ENCODE measurements around the gene FRRS1.

GRCh38 chr1:99758073-99758511, 8.3 kb downstream of the FRRS1 start:
- no peak for TF ChIP-seq POLR2A (IDR thresholded peaks at IDR 0.05)
- TF ChIP-seq CTCF (IDR thresholded peaks at IDR 0.05): no peak

All from Peyer's patch (tissue), 4 donors.